ENCODE data around the gene ITGAV.

ITGAV gene

GRCh38 chr2:186575302-186575701 is 14.6 kb upstream of the ITGAV start:
- Histone ChIP-seq H3K9me3 (ENCODE audit: insufficient read depth, low read length) (no peaks in the 10 kb centered on the region), H3K27me3 (ENCODE audit: low read depth, low read length) (no peaks in the 10 kb centered on the region), H2AFZ (ENCODE audit: low read depth, low read length) (no peak overlapping the region), H3K27ac (ENCODE audit: low read length) (no peak overlapping the region), H4K20me1 (ENCODE audit: insufficient read depth, low read length) (no peaks in the 10 kb centered on the region), H3K4me1 (ENCODE audit: low read length) (0 out of 2 replicates have a peak, but pooled peaks cover 4% of the 10 kb centered on the region), H3K79me2 (ENCODE audit: low read length) (no peaks in the 10 kb centered on the region), H3K4me3 (ENCODE audit: low read length) (no peak overlapping the region), H3K36me3 (replicated peaks; ENCODE audit: low read depth, low read length) (no peaks in the 10 kb centered on the region), H3K9ac (ENCODE audit: low read length) (no peak overlapping the region), H3K4me2 (ENCODE audit: low read length) (no peak overlapping the region)
- TF ChIP-seq EZH2phosphoT487 (IDR thresholded peaks at IDR 0.05; ENCODE audit: low read depth): no peak
- TF ChIP-seq, protein P1, sequence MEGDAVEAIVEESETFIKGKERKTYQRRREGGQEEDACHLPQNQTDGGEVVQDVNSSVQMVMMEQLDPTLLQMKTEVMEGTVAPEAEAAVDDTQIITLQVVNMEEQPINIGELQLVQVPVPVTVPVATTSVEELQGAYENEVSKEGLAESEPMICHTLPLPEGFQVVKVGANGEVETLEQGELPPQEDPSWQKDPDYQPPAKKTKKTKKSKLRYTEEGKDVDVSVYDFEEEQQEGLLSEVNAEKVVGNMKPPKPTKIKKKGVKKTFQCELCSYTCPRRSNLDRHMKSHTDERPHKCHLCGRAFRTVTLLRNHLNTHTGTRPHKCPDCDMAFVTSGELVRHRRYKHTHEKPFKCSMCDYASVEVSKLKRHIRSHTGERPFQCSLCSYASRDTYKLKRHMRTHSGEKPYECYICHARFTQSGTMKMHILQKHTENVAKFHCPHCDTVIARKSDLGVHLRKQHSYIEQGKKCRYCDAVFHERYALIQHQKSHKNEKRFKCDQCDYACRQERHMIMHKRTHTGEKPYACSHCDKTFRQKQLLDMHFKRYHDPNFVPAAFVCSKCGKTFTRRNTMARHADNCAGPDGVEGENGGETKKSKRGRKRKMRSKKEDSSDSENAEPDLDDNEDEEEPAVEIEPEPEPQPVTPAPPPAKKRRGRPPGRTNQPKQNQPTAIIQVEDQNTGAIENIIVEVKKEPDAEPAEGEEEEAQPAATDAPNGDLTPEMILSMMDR (IDR thresholded peaks at IDR 0.05; ENCODE audit: low read depth, low read length): no peak

DNA sequence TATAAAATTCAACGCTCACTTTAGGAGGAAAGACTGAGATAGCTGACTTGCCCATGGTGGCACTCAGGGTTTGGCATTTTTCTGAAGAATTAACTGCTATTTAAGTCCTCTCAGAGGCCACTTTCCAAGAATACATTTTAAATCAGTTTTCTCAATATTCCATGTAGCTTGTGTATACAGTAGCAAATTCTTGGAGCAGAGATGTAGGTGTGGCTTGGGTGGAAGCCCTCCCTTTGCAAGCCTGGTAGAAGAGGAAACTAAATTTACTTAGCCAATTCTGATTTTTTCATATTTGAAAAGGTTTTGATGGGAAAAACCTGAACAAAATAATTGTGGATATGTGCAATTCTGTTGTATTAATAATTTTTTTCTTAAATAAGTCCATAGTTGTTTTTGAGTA is 14.0 kb upstream of the ITGAV start:
- Histone ChIP-seq H3K9ac (ENCODE audit: low read length) (no peak overlapping the region), H3K4me2 (ENCODE audit: low read length) (no peak overlapping the region), H3K27me3 (ENCODE audit: low read depth, low read length) (no peaks in the 10 kb centered on the region), H3K9me3 (ENCODE audit: insufficient read depth, low read length) (no peaks in the 10 kb centered on the region), H3K4me1 (ENCODE audit: low read length) (0 out of 2 replicates have a peak, but pooled peaks cover 4% of the 10 kb centered on the region), H3K79me2 (ENCODE audit: low read length) (no peaks in the 10 kb centered on the region), H4K20me1 (ENCODE audit: insufficient read depth, low read length) (no peaks in the 10 kb centered on the region), H3K4me3 (ENCODE audit: low read length) (no peak overlapping the region), H2AFZ (ENCODE audit: low read depth, low read length) (no peak overlapping the region), H3K27ac (ENCODE audit: low read length) (no peak overlapping the region), H3K36me3 (replicated peaks; ENCODE audit: low read depth, low read length) (no peaks in the 10 kb centered on the region)
- TF ChIP-seq, protein P1 (IDR thresholded peaks at IDR 0.05; ENCODE audit: low read depth, low read length): no peak
- no peak for TF ChIP-seq EZH2phosphoT487 (IDR thresholded peaks at IDR 0.05; ENCODE audit: low read depth)

DNA sequence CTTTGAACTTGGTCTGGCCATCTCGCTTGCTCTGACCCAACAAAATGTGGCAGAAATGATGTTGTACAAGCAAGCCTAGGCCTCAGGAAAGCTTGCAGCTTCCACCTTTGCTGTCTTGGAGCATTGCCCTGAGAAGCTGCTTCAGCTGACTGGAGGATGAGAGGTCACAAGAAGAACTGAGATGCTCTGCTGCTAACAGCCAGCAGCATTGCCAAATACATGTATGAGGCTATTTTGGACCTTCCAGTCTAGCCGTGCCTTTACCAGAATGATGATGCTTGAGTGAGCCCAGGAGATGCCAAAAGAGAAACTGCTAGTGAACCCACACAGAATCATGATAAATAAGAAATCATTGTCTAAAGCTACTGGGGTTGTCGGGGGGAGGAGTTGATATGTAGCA is 13.2 kb upstream of the ITGAV start:
- Histone ChIP-seq H3K9ac (ENCODE audit: low read length) (no peak overlapping the region), H3K4me3 (ENCODE audit: low read length) (no peak overlapping the region), H3K27ac (ENCODE audit: low read length) (no peak overlapping the region), H3K4me2 (ENCODE audit: low read length) (no peak overlapping the region), H3K79me2 (ENCODE audit: low read length) (no peaks in the 10 kb centered on the region), H2AFZ (ENCODE audit: low read depth, low read length) (no peak overlapping the region), H3K9me3 (ENCODE audit: insufficient read depth, low read length) (no peaks in the 10 kb centered on the region), H3K27me3 (ENCODE audit: low read depth, low read length) (no peaks in the 10 kb centered on the region), H3K36me3 (replicated peaks; ENCODE audit: low read depth, low read length) (no peaks in the 10 kb centered on the region), H3K4me1 (ENCODE audit: low read length) (0 out of 2 replicates have a peak, but pooled peaks cover 4% of the 10 kb centered on the region), H4K20me1 (ENCODE audit: insufficient read depth, low read length) (no peaks in the 10 kb centered on the region)
- no peak for TF ChIP-seq EZH2phosphoT487 (IDR thresholded peaks at IDR 0.05; ENCODE audit: low read depth)
- TF ChIP-seq, protein P1 (IDR thresholded peaks at IDR 0.05; ENCODE audit: low read depth, low read length): no peak

GRCh38 chr2:186582698-186583097 is 7.2 kb upstream of the ITGAV start:
- H3K4me2 ChIP-seq (ENCODE audit: low read length): no peak overlapping the region
- H3K4me3 ChIP-seq (ENCODE audit: low read length): no peak overlapping the region
- no peak overlapping the region for H2AFZ ChIP-seq (ENCODE audit: low read depth, low read length)
- H3K9me3 ChIP-seq (ENCODE audit: insufficient read depth, low read length): no peaks in the 10 kb centered on the region
- no peaks in the 10 kb centered on the region for H4K20me1 ChIP-seq (ENCODE audit: insufficient read depth, low read length)
- H3K9ac ChIP-seq (ENCODE audit: low read length): no peak overlapping the region
- no peak overlapping the region for H3K27ac ChIP-seq (ENCODE audit: low read length)
- no peaks in the 10 kb centered on the region for H3K79me2 ChIP-seq (ENCODE audit: low read length)
- no peak for TF ChIP-seq EZH2phosphoT487 (IDR thresholded peaks at IDR 0.05; ENCODE audit: low read depth)
- no peaks in the 10 kb centered on the region for H3K36me3 ChIP-seq (replicated peaks; ENCODE audit: low read depth, low read length)
- H3K27me3 ChIP-seq (ENCODE audit: low read depth, low read length): no peaks in the 10 kb centered on the region
- H3K4me1 ChIP-seq (ENCODE audit: low read length): no peaks in the 10 kb centered on the region

DNA sequence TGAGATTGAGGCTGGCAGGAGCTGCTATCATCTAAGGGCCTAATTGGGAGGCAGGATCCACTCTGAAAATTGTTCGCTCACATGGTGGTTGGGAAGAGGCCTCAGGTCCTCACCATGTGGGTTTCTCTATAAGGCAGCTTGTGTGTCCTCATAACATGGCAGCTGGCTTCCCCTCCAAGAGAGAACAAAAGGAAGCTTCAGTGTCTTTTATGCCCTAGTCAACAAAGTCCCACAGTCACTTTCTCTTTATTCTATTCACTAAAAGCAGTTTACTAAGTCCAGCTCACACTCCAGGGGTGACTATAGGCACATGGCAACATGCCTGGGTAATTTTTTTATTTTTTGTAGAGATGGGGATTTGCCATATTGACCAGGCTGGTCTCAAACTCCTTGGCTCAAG is 5.8 kb upstream of the ITGAV start:
- Histone ChIP-seq H4K20me1 (ENCODE audit: insufficient read depth, low read length) (no peaks in the 10 kb centered on the region), H3K4me1 (ENCODE audit: low read length) (peaks cover 2% of the 10 kb centered on the region), H3K9ac (ENCODE audit: low read length) (no peak overlapping the region), H3K27ac (ENCODE audit: low read length) (no peak overlapping the region), H3K4me2 (ENCODE audit: low read length) (no peak overlapping the region), H3K4me3 (ENCODE audit: low read length) (no peak overlapping the region), H3K36me3 (replicated peaks; ENCODE audit: low read depth, low read length) (no peaks in the 10 kb centered on the region), H3K79me2 (ENCODE audit: low read length) (no peaks in the 10 kb centered on the region), H3K27me3 (ENCODE audit: low read depth, low read length) (no peaks in the 10 kb centered on the region), H3K9me3 (ENCODE audit: insufficient read depth, low read length) (no peaks in the 10 kb centered on the region), H2AFZ (ENCODE audit: low read depth, low read length) (no peak overlapping the region)
- no peak for TF ChIP-seq EZH2phosphoT487 (IDR thresholded peaks at IDR 0.05; ENCODE audit: low read depth)
